Measurements from ENCODE around the gene NRIP1.

GRCh38 chr21:14968029-14968428 lies 96.8 kb downstream of the NRIP1 start:
- TF ChIP-seq, protein P1, sequence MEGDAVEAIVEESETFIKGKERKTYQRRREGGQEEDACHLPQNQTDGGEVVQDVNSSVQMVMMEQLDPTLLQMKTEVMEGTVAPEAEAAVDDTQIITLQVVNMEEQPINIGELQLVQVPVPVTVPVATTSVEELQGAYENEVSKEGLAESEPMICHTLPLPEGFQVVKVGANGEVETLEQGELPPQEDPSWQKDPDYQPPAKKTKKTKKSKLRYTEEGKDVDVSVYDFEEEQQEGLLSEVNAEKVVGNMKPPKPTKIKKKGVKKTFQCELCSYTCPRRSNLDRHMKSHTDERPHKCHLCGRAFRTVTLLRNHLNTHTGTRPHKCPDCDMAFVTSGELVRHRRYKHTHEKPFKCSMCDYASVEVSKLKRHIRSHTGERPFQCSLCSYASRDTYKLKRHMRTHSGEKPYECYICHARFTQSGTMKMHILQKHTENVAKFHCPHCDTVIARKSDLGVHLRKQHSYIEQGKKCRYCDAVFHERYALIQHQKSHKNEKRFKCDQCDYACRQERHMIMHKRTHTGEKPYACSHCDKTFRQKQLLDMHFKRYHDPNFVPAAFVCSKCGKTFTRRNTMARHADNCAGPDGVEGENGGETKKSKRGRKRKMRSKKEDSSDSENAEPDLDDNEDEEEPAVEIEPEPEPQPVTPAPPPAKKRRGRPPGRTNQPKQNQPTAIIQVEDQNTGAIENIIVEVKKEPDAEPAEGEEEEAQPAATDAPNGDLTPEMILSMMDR (IDR thresholded peaks at IDR 0.05): no peak
- no peak for TF ChIP-seq POLR2A (IDR thresholded peaks at IDR 0.05)

Measured in uterus (tissue), 2 donors.